Activated naive CD4-positive, alpha-beta T cell treated with Interleukin-2 at 50 U/mL for 16 hours (primary cell): ENCODE results near the gene ELOA.
"Not testable (repeated sequence)": the region's sequence is repeated elsewhere in the genome, so short reads cannot be mapped to it uniquely, and the experiment has no call there.

Source experiments
- DNase-seq: peaks from one replicate; pipeline ENCODE4 v3.0.0-alpha.2; 2020

ELOA gene, protein sequence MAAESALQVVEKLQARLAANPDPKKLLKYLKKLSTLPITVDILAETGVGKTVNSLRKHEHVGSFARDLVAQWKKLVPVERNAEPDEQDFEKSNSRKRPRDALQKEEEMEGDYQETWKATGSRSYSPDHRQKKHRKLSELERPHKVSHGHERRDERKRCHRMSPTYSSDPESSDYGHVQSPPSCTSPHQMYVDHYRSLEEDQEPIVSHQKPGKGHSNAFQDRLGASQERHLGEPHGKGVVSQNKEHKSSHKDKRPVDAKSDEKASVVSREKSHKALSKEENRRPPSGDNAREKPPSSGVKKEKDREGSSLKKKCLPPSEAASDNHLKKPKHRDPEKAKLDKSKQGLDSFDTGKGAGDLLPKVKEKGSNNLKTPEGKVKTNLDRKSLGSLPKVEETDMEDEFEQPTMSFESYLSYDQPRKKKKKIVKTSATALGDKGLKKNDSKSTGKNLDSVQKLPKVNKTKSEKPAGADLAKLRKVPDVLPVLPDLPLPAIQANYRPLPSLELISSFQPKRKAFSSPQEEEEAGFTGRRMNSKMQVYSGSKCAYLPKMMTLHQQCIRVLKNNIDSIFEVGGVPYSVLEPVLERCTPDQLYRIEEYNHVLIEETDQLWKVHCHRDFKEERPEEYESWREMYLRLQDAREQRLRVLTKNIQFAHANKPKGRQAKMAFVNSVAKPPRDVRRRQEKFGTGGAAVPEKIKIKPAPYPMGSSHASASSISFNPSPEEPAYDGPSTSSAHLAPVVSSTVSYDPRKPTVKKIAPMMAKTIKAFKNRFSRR

DNA sequence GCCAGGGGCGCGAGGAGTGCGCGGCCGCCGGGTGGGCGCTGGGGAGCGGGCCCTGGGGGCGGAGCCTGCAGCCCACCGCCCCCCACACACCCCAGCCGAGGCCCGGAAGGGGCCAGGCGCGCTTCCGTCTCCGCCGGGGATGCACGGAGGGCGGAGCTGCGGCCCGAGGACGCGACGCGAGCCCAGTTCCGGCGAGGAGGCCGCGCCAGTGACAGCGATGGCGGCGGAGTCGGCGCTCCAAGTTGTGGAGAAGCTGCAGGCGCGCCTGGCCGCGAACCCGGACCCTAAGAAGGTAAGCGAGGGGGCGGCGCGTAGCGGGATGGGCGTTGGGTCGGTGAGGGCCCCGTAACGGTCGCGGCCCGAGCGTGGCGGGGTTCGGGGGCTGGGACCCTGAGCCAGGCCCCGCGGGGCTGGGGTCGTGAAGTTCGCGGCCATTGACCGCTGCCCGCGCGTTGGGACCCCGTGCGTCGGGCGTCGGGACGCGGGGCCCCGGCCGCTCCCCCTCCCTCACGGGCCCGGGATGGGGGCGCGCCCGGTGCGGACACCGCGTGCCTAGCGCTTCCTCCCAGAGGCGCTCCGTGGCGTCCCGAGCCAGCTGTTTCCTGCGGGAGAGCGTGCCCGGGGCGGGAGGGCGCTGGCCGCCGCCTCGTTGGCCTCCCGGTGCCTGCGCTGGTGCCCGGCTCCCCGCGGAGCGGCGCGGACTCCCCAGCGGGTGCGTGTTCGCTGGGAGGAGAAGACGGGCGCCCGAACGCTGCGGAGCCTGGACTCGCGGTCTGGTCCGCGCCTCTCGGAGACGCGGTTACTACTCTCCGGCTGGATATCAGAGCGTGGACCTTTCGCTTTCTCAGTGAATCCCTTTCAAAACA, at the start of gene ELOA:
ELOA (plus strand) TSS at position 185 of the 866 bp plus-strand sequence; CDS start at position 218, 33 bp downstream.
- DNase-seq: peak; percentile 81

DNA sequence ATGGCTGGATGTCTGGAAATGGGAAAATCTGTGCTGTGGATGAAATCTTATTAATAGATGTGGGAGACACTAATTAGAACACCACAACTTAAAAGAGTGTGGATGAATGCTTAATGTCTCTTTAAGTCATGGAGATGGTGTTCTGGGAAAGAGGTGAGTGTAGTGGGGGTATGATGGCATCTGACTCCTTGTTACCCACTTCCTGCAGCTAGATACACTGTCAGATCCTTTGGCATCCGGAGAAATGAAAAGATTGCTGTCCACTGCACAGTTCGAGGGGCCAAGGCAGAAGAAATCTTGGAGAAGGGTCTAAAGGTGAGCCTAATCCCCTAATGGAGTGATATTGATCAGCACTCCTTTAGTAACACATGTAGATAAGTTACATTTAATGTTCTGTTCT, 49.7 kb upstream of the ELOA start:
- no peak for DNase-seq

DNA sequence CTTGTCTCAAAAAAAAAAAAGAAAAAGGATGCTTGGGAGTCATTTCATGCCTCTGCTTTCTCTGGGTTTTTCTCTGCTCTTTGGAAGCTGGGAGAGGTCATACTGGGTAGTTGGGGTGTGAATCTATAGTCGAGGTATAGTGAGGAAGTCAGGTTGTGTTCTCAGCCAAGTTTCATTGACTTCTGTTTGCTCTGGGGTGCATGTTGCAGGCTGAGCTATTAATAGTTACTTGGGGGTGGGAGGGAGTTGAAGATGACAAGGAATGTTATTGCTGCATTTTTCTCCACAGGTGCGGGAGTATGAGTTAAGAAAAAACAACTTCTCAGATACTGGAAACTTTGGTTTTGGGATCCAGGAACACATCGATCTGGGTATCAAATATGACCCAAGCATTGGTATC, 48.9 kb upstream of the ELOA start:
- DNase-seq: no peak

DNA sequence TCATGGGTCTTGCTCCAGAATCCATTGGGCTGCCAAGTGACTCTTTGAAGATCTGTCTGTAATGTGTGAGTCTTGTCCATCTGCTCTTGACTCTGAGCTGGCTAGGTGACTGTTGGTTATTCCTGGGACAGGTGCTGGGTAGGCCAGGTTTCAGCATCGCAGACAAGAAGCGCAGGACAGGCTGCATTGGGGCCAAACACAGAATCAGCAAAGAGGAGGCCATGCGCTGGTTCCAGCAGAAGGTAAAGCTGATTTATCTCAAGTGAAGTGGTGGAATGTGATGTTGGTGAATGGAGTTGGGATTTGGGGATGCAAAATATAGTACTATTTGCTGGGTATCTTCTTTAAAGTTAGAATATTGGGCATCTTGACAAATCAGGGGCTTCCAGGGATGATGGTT, 47.6 kb upstream of the ELOA start:
- no peak for DNase-seq

DNA sequence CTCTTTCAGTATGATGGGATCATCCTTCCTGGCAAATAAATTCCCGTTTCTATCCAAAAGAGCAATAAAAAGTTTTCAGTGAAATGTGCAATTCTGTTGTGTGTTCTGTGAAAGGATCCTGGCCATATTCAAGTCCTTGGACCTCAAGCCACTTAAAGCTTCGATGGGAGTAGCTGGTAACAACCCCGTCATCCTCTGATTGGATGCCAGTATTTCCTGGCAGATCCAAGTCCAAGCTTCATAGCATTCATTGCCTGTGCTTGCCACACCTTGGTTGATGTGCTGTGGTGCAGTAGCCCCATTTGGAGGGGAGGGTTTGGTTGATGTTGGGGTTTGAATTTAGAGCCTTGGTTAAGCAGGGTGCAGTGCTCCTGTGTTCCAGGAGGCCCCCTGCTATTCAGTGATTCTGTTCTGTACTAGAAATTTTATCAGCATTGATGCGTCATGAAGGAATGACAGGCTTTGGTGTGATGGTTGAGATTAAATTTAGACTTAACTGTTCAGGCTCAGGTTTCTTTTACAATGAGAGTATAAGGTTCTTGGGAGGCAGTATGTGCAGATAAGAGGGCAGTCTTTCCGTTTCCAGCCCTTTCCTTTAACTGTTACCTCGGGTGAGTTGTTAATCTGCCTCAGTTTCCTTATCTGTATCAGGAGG, 46.8 kb upstream of the ELOA start:
- no peak for DNase-seq

DNA sequence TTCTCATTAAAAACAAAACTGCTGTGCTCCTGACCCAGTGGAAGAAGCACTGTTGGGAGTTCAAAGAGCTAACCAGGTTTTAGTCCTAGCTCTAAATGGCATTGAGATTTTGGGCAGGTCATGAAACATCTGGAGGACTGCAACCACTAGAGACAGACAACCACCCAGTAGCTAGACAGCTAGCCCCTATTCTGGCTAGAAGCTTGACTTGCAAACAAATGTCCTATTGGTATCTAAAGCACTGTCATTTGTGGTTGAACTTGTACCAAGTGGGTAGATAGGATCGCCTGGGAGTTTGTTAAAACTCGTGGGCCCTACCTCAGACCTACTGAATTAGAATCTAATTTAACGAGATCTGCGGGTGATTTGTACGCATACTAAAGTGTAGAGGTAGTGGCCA, 44.8 kb upstream of the ELOA start:
- no peak for DNase-seq

DNA sequence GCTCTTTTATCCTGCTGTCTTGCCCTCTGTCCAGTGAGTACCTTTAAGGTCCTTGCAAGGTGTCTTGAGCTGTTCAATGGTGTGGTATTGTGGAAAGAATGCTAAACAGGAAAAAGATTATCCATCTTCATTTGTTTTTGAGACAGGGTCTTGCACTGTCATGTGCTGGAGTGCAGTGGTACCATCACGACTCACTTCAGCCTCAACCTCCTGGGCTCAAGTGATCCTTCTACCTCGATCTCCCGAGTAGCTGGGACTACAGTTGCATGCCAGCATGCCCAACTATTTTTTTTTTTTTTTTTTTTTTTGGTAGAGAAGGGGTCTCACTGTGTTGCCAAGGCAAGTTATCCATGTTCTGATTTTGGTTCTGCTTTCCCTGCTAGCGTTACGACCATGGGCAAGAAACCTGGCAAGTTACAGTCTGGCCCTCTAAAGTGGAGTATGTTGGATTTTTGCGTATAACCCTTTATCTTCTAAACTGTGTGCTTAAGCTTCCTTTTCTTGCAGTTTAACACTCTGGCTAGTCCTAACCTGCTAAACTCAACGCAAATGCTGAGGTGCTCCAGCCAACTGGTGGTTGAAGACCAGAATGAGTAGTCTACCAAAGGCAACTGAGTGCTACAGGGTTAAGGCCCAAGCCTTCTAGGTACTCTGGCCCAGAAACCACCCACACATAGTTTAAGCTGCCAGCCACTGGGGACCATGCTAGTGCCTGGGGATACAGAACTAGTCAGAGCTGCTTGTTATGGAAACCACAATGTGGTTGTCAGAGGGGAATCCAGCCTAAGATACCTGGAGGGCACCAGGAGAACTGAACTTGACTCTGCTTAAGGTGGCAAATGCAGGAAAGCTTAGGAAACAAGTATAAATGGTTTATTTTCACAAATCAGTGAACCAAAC, 43.7 kb upstream of the ELOA start:
- peak; percentile 23 for DNase-seq

DNA sequence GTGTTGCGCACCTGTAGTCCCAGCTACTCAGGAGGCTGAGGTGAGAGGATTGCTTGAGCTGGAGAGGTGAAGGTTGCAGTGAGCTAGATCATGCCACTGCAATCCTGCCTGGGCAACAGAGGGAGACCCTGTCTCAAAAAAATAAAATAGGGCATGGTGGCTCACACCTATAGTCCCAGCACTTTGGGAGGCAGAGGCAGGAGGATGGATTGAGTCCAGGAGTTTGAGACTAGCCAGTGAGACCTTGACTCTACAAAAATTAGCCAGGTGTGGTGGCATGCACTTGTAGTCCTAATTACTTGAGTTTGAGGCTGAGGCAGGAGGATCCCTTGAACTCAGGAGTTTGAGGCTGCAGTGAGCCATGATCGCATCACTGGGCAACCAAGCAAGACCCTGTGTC, 42.0 kb upstream of the ELOA start:
- DNase-seq: no peak

DNA sequence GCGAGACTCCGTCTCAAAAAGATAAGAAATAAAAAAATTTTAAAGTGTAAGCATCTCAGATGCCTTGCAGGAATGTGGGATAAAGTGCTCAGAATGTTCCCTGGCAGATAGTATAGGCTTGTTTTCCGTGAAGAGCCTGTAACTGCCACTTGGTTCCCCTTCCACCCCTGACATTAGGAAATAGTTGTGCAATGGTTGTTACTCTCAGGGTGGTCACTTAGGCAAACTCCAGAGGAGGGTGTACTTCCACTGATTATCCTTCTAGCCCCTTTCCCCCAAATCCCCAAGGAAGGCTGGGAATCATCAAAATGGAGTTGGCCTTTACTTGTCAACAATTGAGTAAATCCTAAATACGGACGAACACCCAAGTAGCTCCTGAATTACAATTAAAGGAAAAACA, 41.3 kb upstream of the ELOA start:
- DNase-seq: no peak

DNA sequence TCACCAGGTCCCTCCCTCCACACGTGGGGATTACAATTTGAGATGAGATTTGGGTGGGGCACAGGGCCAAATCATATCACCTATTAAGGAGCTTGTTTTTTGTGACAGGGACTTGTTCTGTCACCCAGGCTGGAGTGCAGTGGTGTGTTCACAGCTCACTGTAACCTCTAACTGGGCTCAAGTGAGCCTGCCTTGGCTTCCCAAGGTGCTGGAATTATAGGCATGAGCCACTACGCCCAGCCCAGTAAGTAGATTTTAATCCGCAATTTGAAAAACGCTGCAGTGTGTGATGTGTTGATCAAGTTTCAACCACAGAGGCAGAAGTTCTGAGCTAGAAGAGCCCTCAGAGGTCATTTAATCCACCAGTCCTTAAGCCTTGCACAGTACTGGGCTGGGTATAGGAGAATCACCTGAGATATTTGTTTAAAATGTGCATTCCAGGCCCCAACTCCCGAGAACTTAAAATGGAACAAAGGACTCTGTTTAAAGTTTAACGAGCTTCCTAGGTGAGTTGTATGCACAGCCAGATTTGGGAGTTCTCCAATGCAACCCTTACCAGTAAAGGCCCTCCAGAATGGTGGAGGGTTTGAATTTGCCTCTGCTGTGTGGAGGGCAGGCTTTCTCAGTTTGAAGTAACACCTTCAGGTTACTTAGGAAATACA, 38.3 kb upstream of the ELOA start:
- no peak for DNase-seq

DNA sequence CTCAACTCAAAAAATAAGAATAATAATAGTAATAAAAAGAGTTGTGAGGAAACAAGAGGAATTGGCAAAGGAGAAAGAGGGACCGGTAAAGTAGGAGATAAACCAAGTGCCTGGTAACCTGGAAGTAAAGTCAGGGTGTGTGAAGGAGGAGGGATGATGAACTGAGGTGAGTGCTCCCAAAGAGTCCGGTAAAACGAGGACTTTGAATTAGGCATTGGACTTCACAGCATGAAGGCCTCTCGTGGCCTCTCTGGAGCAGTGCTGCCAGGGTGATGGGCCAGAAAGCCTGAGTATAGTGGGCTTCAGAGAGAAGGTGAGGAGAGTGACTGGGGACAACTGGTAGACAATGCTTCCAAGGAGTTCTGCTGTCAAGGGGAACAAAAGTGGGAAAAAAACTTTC, 34.0 kb upstream of the ELOA start:
- no peak for DNase-seq

DNA sequence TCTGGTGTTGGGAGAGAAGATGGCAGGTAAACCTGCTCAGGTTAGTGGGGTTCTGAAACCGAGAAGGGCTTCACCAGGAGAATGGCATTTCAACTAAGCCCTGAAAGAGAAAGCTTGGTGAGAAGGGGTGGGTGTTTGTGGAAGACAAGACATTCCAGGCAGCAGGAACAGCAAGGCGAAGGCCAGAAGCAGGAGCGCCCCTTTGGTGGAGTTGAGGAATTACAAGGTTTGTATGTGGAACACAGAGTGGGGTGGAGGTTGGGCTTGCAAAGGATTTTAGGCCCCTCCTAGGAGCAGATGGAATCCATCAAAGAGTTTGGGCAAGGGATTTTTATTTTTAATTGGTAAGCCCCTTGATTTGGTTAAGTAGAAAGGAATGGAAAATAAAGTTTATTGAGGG, 24.8 kb upstream of the ELOA start:
- no peak for DNase-seq

DNA sequence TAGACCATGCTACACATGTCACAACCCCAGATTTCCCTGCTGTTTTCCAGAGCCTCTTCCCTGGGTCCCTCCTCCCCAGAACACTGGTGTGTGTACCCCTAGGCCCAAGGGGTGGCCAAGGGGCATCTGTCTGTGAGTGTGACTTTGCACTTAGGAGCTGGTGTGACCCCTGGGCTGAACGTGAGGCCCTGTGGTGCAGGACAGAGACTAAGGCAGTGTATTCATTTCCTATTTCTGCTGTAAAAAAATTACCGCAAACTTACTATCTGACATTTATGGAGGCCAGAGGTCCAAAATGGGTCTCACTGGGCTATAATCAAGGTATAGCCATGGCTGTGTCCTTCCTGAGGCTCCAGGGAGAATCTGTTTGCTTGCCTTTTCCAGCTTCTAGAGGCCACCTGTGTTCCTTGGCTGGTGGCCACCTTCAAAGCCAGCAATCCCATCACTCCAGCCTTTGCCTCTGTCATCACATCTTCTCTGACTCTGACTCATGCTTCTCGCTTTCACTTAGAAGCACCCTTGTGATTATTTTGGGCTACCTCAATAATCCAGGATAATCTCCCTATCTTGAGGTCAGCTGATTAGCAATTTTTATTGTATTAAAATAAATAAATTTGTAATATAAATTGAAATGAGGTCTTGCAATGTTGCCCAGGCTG, 24.0 kb upstream of the ELOA start:
- DNase-seq: no peak

DNA sequence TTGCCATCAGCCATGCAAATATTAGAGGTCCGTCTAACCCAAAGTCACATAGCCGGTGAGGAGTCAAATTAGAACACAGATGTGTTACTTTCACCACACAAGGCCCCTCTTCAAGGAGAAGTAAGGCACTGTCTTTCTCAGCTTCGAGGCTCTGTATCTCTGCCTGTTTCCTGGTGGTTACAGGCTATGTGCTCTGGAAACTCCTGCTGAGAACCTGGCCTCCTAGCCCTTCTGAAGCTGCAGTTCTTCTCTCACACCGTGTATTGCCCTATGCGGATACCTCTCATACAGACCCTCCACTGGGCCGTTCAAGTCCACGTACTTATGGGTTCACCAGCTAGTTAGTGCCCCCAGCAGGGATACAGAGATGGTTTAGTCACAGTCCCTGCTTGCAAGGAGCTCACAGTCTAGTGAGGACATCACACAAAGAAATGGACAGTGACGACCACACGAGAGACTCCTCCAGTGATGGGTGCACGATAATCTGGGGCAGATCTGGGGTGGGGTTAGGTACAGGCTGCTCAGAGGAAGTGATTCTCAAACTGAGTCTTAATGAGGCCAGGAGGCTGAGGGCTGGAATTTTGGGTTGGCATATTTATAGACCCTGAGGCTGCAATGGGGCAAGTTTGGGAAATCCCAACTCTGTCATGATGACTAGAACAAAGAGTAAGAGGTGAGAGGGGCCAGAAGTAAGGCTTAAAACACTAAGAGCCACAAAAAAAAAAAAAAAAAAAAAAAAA, 22.8 kb upstream of the ELOA start:
- peak; percentile 34 for DNase-seq

DNA sequence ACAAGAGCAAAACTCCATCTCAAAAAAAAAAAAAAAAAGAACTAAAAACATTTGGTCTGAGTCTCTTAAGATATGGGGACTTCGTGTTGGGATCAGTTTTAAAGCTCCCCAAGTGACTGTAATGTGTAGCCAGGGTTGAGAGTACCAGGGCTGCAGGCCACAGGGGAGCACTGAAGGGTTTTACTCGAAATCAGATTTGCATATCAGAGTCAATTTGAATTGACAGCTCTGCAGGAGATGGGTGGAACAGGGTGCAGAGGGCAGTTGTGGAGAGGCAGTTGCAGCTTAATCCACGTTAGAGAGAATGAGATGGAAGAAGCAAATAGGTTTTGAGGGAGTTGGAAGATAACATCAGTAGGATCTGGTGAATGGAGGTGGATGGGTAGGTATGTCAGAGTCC, 20.6 kb upstream of the ELOA start:
- no peak for DNase-seq

DNA sequence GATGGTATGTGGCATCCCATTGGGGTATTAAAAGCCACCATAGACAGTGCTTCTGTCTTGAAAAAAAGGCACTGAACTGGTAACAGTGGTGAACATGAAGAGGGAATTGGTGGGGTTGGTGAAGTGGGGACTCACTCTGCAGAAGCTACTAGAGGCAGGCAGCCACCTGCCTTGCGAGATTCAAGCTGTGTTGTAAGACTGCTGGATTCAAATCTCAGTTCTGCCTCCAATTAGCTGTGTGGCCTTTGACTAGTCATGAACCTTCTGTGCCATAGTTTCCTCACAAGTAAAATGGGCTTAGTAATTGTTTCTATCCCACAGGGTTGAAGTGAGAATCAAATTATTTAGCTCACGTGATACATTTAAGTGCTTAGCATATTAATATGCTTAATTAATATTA, 16.6 kb upstream of the ELOA start:
- DNase-seq: no peak

DNA sequence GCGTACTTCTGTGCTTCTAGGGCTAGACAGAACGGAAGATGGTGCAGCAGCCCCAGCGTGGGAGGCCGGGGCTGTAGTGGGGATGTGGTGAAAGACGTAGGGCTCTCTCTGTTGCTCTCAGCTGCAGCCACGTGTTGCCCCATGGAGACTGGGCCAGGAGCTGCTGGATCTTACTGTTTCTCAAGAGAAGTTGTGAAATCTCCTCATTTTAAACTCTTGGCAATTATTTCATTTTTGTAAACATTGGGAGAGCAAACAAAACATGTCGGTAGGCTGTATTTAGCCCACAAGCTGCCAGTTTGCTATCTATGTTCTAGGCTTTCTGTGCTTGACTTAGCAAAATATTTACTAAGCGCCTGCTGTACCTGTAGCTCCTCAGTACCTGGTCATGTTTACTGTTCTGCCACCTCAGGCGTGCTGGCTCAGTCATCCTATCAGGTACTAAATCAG, 15.9 kb upstream of the ELOA start:
- DNase-seq: no peak

DNA sequence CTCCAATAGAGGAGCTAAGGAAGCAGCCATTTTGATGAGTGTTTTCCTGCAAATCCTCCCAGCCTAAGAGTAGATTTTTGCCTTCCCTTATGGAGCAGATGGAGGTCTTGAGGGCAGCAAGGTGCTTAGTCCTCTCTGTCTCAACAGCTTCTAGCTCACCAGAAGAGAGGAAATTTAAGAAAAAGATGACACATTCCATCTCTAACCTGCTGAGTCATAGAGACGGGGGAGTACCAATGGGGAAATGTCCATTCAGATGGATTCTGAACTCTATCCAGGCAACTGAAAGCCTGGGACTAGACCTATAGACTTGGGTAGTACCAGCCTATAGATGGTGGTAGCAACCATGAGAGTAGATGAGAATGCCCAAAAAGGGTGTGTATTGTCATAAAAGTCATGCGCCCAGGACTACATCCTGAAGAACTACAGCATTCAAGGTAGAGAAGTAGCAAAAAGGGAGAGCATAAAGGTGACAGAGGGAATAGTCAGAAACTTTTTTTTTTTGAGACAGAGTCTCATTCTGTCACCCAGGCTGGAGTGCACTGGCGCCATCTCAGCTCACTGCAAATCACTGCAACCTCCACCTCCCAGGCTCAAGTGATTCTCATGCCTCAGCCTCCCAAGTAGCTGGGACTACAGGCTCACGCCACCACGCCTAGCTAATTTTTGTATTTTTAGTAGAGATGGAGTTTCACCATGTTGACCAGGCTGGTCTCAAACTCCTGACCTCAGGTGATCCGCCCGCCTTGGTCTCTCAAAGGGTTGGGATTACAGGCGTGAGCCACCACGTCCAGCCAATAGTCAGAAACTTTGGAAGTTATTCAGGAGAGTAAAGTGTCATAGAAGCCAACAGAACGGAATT, 10.7 kb upstream of the ELOA start:
- no peak for DNase-seq

DNA sequence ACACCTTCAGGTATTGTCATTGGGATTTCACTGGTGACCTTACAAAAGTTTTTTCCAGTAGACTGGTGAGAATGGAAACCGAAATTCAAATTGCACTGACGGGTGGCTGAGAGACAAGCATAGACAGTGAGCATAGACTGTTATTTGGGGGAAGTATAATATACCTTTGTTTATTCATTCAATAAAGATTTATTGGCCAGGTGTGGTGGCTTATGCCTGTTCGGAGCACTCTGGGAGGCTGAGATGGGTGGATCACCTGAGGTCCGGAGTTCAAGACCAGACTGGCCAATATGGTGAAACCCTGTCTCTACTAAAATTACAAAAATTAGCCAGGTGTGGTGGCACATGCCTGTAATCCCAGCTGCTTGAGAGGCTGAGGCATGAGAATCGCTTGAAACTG, 10.0 kb upstream of the ELOA start:
- not testable (repeated sequence) for DNase-seq
